ENCODE results near the gene KLHL17. TPM values are rescaled to one million over a fixed set of nuclear protein-coding genes. Genes with fewer than 3 reads are reported as not detected.

The KLHL17 gene
- total and polyA plus RNA-seq, 9 of the 15 experiments (the other 6 are each of a cell fraction or from before 2014, with no cell fraction given) = 0.14 to 84.8 (median 13.0) TPM

GRCh38 chr1:999725-1000356, 39.5 kb downstream of the KLHL17 start, which contains the start of gene HES4 (continued):
- TF ChIP-seq, protein P1, sequence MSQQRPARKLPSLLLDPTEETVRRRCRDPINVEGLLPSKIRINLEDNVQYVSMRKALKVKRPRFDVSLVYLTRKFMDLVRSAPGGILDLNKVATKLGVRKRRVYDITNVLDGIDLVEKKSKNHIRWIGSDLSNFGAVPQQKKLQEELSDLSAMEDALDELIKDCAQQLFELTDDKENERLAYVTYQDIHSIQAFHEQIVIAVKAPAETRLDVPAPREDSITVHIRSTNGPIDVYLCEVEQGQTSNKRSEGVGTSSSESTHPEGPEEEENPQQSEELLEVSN (IDR thresholded peaks at IDR 0.05; ENCODE audit: borderline replicate concordance in 1 of 2, extremely low read depth in 1 of 2, insufficient read depth in 1 of 2, insufficient read length in 1 of 2, low read depth in 1 of 2, low read length in 1 of 2, poor library complexity in 1 of 2, severe bottlenecking in 1 of 2) = peak; percentile 94 to 98
- no peak for TF ChIP-seq SNAPC5 (CRISPR knock-in tag; IDR thresholded peaks at IDR 0.05)
- TF ChIP-seq RUNX1 (IDR thresholded peaks at IDR 0.05; ENCODE audit: low read depth) = no peak
- no peak for TF ChIP-seq ZNF146 (CRISPR knock-in tag; IDR thresholded peaks at IDR 0.05; ENCODE audit: unreplicated experiment)
- no peak for TF ChIP-seq FOS (IDR thresholded peaks at IDR 0.05; ENCODE audit: extremely low read depth, insufficient read length)
- no peak for TF ChIP-seq TSC22D4 (tag; IDR thresholded peaks at IDR 0.05)
- TF ChIP-seq RBFOX2 (IDR thresholded peaks at IDR 0.05; ENCODE audit: low read depth, low read length) = no peak; the same call in 1 of the 2 replicates
- TF ChIP-seq PHF20 (IDR thresholded peaks at IDR 0.05; ENCODE audit: partially characterized antibody) = no peak
- TF ChIP-seq ELF4 (CRISPR knock-in tag; IDR thresholded peaks at IDR 0.05) = no peak
- TF ChIP-seq HNRNPH1 (optimal IDR thresholded peaks at IDR 0.05; ENCODE audit: low read depth, low read length) = no peak
- no peak for TF ChIP-seq HOMEZ (CRISPR knock-in tag; IDR thresholded peaks at IDR 0.05)
- no peak for TF ChIP-seq STAG1 (CRISPR knock-in tag; IDR thresholded peaks at IDR 0.05; ENCODE audit: borderline replicate concordance)
- TF ChIP-seq TEAD1 (CRISPR knock-in tag; IDR thresholded peaks at IDR 0.05) = peak in 1 of 2 experiments; percentile 91; a peak in 2 of 4 replicates
- no peak for TF ChIP-seq SRSF1 (IDR thresholded peaks at IDR 0.05; ENCODE audit: low read depth, low read length)
- no peak for TF ChIP-seq SMARCA4 (IDR thresholded peaks at IDR 0.05)
- no peak for TF ChIP-seq ZNF124 (CRISPR knock-in tag; IDR thresholded peaks at IDR 0.05)
- peak; percentile 22; the same call in 1 of the 2 replicates for TF ChIP-seq NCOR1 (IDR thresholded peaks at IDR 0.05)
- no peak for TF ChIP-seq ZNF699 (CRISPR knock-in tag; IDR thresholded peaks at IDR 0.05; ENCODE audit: insufficient replicate concordance)
- TF ChIP-seq, protein P2, sequence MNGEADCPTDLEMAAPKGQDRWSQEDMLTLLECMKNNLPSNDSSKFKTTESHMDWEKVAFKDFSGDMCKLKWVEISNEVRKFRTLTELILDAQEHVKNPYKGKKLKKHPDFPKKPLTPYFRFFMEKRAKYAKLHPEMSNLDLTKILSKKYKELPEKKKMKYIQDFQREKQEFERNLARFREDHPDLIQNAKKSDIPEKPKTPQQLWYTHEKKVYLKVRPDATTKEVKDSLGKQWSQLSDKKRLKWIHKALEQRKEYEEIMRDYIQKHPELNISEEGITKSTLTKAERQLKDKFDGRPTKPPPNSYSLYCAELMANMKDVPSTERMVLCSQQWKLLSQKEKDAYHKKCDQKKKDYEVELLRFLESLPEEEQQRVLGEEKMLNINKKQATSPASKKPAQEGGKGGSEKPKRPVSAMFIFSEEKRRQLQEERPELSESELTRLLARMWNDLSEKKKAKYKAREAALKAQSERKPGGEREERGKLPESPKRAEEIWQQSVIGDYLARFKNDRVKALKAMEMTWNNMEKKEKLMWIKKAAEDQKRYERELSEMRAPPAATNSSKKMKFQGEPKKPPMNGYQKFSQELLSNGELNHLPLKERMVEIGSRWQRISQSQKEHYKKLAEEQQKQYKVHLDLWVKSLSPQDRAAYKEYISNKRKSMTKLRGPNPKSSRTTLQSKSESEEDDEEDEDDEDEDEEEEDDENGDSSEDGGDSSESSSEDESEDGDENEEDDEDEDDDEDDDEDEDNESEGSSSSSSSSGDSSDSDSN (IDR thresholded peaks at IDR 0.05; ENCODE audit: borderline replicate concordance in 1 of 2, low read depth in 2 of 2, low read length in 2 of 2) = peak in 1 of 2 experiments; percentile 85; a peak in 3 of 4 replicates
- TF ChIP-seq, protein P3, sequence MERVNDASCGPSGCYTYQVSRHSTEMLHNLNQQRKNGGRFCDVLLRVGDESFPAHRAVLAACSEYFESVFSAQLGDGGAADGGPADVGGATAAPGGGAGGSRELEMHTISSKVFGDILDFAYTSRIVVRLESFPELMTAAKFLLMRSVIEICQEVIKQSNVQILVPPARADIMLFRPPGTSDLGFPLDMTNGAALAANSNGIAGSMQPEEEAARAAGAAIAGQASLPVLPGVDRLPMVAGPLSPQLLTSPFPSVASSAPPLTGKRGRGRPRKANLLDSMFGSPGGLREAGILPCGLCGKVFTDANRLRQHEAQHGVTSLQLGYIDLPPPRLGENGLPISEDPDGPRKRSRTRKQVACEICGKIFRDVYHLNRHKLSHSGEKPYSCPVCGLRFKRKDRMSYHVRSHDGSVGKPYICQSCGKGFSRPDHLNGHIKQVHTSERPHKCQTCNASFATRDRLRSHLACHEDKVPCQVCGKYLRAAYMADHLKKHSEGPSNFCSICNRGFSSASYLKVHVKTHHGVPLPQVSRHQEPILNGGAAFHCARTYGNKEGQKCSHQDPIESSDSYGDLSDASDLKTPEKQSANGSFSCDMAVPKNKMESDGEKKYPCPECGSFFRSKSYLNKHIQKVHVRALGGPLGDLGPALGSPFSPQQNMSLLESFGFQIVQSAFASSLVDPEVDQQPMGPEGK (CRISPR knock-in tag; IDR thresholded peaks at IDR 0.05; ENCODE audit: borderline replicate concordance) = no peak
- no peak for TF ChIP-seq PML (IDR thresholded peaks at IDR 0.05; ENCODE audit: low read length)
